IMR-90 (cell line): ENCODE measurements around the gene LRTM1. TPM values are rescaled to one million over a fixed set of nuclear protein-coding genes. Genes with fewer than 3 reads are reported as not detected.

Experiments
- ATAC-seq: fragments of 200-7000 bp; cut with Tn5 transposase; 2 replicates; pipeline ENCODE4 v1.9.1; 2020; ENCODE audit warnings: low read depth, mild to moderate bottlenecking, moderate library complexity
- BruUV-seq: library from RNA; stranded (reverse); fragments of 400-500 nt; replicated peaks from 2 replicates; lab custom pipeline; 2021; lab: Mats Ljungman, UMichigan
- CTCF ChIA-PET: fragments of 300-600 bp; formaldehyde crosslinking; extraction: SDS; loops from one replicate; lab custom pipeline; 2021; ENCODE audit warnings: antibody characterized with exemption; lab: Yijun Ruan, JAX
- POLR2A ChIA-PET: fragments of 300-600 bp; sonication (Branson Sonifier 250); formaldehyde crosslinking; loops from one replicate; lab custom pipeline; 2022; ENCODE audit warnings: antibody characterized with exemption; ENCODE audit not compliant: unreplicated experiment; lab: Charles Lee
- DNase-seq: peaks from one replicate; pipeline ENCODE4 v3.0.0; 2013
- H2AFZ ChIP-seq: replicated peaks from 2 replicates; pipeline ENCODE3; 2013; ENCODE audit warnings: low read length, mild to moderate bottlenecking; ENCODE audit not compliant: poor library complexity
- H2AK5ac ChIP-seq: 2 replicates; pipeline ENCODE4 v1.6.1; 2013; ENCODE audit warnings: low read depth, low read length, inconsistent platforms
- H2AK9ac ChIP-seq: replicated peaks from 2 replicates; pipeline ENCODE3; 2013; ENCODE audit warnings: mild to moderate bottlenecking, low read depth, low read length, moderate library complexity; ENCODE audit not compliant: poor library complexity
- H2BK120ac ChIP-seq: 2 replicates; pipeline ENCODE4 v1.6.1; 2013; ENCODE audit warnings: low read depth, low read length, inconsistent platforms
- H2BK15ac ChIP-seq: 3 replicates; pipeline ENCODE4 v1.6.1; 2013; ENCODE audit warnings: low read depth, low read length, inconsistent platforms
- H2BK20ac ChIP-seq: 2 replicates; pipeline ENCODE4 v1.6.1; 2013; ENCODE audit warnings: low read depth, mild to moderate bottlenecking, inconsistent platforms, low read length, moderate library complexity
- H2BK5ac ChIP-seq: 2 replicates; pipeline ENCODE4 v1.6.1; 2013; ENCODE audit warnings: mild to moderate bottlenecking, low read depth, low read length, inconsistent platforms; ENCODE audit not compliant: poor library complexity, severe bottlenecking
- H3K14ac ChIP-seq: replicated peaks from 2 replicates; pipeline ENCODE4 v1.6.1; 2013; ENCODE audit warnings: low read depth, low read length, inconsistent platforms
- H3K18ac ChIP-seq: 2 replicates; pipeline ENCODE4 v1.6.1; 2013; ENCODE audit warnings: low read depth, low read length, control low read depth
- H3K23ac ChIP-seq: 2 replicates; pipeline ENCODE4 v1.6.1; 2013; ENCODE audit warnings: low read depth, low read length, inconsistent platforms
- H3K27ac ChIP-seq: 2 replicates; pipeline ENCODE4 v1.5.1; 2013; ENCODE audit warnings: mild to moderate bottlenecking, control low read depth, low read length; ENCODE audit not compliant: insufficient read depth
- H3K27me3 ChIP-seq: 2 replicates; pipeline ENCODE4 v1.6.1; 2013; ENCODE audit warnings: low read length; ENCODE audit not compliant: control insufficient read depth, insufficient read depth
- H3K36me3 ChIP-seq: 2 replicates; pipeline ENCODE4 v1.6.1; 2013; ENCODE audit warnings: low read length, mixed read lengths; ENCODE audit not compliant: control insufficient read depth, insufficient read depth
- H3K4ac ChIP-seq: 2 replicates; pipeline ENCODE4 v1.6.1; 2013; ENCODE audit warnings: low read depth, low read length, inconsistent platforms
- H3K4me1 ChIP-seq: 2 replicates; pipeline ENCODE4 v1.6.1; 2013; ENCODE audit warnings: low read length, mixed read lengths; ENCODE audit not compliant: control insufficient read depth, insufficient read depth
- H3K4me2 ChIP-seq: 2 replicates; pipeline ENCODE4 v1.6.1; 2013; ENCODE audit warnings: low read depth, mild to moderate bottlenecking, control low read depth, low read length, moderate library complexity
- H3K4me3 ChIP-seq: 2 replicates; pipeline ENCODE4 v1.5.1; 2013; ENCODE audit warnings: low read depth, mild to moderate bottlenecking, control low read depth, low read length, moderate library complexity; ENCODE audit not compliant: insufficient read depth
- H3K56ac ChIP-seq: 2 replicates; pipeline ENCODE4 v1.6.1; 2013; ENCODE audit warnings: low read length, inconsistent platforms; ENCODE audit not compliant: insufficient read depth; ENCODE audit errors: extremely low read depth
- H3K79me1 ChIP-seq, 2 experiments: 2 replicates each; pipeline ENCODE4 v1.6.1; 2013; ENCODE audit warnings: low read length in 2 of 2, inconsistent platforms in 1 of 2, low read depth in 1 of 2
- H3K9ac ChIP-seq: 2 replicates; pipeline ENCODE4 v1.6.1; 2013; ENCODE audit warnings: low read depth, low read length, control low read depth
- H3K9me1 ChIP-seq: 2 replicates; pipeline ENCODE4 v1.6.1; 2013; ENCODE audit warnings: low read length, inconsistent platforms; ENCODE audit not compliant: insufficient read depth
- H3K9me3 ChIP-seq: 2 replicates; pipeline ENCODE4 v1.6.1; 2013; ENCODE audit warnings: low read length; ENCODE audit not compliant: control insufficient read depth, insufficient read depth
- H4K20me1 ChIP-seq: 2 replicates; pipeline ENCODE4 v1.6.1; 2013; ENCODE audit warnings: low read length, inconsistent platforms; ENCODE audit not compliant: insufficient read depth
- H4K5ac ChIP-seq: 2 replicates; pipeline ENCODE4 v1.6.1; 2013; ENCODE audit warnings: mild to moderate bottlenecking, low read depth, low read length, control low read depth
- H4K8ac ChIP-seq, 2 experiments: 2 replicates each; pipeline ENCODE4 v1.6.1; 2013; ENCODE audit warnings: low read depth in 2 of 2, low read length in 2 of 2, control low read depth in 1 of 2, inconsistent platforms in 1 of 2
- H4K91ac ChIP-seq: 2 replicates; pipeline ENCODE4 v1.6.1; 2013; ENCODE audit warnings: low read depth, low read length, inconsistent platforms; ENCODE audit not compliant: insufficient read depth
- CEBPB ChIP-seq: IDR thresholded peaks from 2 replicates; pipeline ENCODE4 v1.6.1; 2012; ENCODE audit warnings: low read depth, low read length, improper control_type of control experiment
- FOS ChIP-seq: fragments of 150-350 bp; IDR thresholded peaks from 2 replicates; pipeline ENCODE4 v1.6.1; 2016; ENCODE audit warnings: low read depth, low read length
- MAFK ChIP-seq: IDR thresholded peaks from 2 replicates; pipeline ENCODE4 v1.6.1; 2012; ENCODE audit warnings: low read depth, low read length, improper control_type of control experiment
- MXI1 ChIP-seq: IDR thresholded peaks from 2 replicates; pipeline ENCODE4 v1.6.1; 2012; ENCODE audit warnings: low read depth, mild to moderate bottlenecking, low read length, moderate library complexity, borderline replicate concordance
- SMC3 ChIP-seq: fragments of 150-350 bp; IDR thresholded peaks from 2 replicates; pipeline ENCODE4 v1.6.1; 2016; ENCODE audit warnings: low read depth, mild to moderate bottlenecking, antibody characterized with exemption, low read length, moderate library complexity
- WGBS, 2 experiments: methylation state at CpG; one replicate each; pipeline versions ENCODE4 v1.1.5 to v1.1.7; 2013; ENCODE audit warnings: missing lambda C conversion rate in 2 of 2; ENCODE audit not compliant: insufficient read length in 1 of 2; ENCODE audit errors: extremely low coverage in 2 of 2; 5-methylcytosine and 5-hydroxymethylcytosine counted together
- dilution Hi-C: fragments of 300-500 bp; cut with HindIII; formaldehyde crosslinking; loops from one replicate; pipeline ENCODE4 v1.14.3; 2018; ENCODE audit warnings: low sequenced_read_pairs; ENCODE audit not compliant: unreplicated experiment
- in situ Hi-C: fragments of 300-500 bp; cut with MboI; formaldehyde crosslinking; loops from 3 replicates; pipeline ENCODE4 v1.14.3; 2019; ENCODE audit warnings: low sequenced_read_pairs, inconsistent platforms, mixed read lengths
- intact Hi-C: fragments of 100-400 bp; cut with micrococcal nuclease; formaldehyde crosslinking; loops from 2 replicates; pipeline ENCODE4 v1.10.0; 2022
- polyA plus RNA-seq, 3 experiments: library from polyadenylated mRNA; depleted of rRNA; stranded (reverse); fragments of >200 nt; gene quantifications; 2 replicates each; pipeline ENCODE4 v1.2.3, GENCODE V29; 2012; ENCODE audit warnings: low replicate concordance in 1 of 3
- total RNA-seq: library from RNA; depleted of rRNA; stranded (reverse); fragments of >200 nt; gene quantifications from 2 replicates; pipeline ENCODE4 v1.2.3, GENCODE V29; 2012

Gene LRTM1
- total and polyA plus RNA-seq, 2 of the 4 experiments (the other 2 are of a cell fraction) = not detected

DNA sequence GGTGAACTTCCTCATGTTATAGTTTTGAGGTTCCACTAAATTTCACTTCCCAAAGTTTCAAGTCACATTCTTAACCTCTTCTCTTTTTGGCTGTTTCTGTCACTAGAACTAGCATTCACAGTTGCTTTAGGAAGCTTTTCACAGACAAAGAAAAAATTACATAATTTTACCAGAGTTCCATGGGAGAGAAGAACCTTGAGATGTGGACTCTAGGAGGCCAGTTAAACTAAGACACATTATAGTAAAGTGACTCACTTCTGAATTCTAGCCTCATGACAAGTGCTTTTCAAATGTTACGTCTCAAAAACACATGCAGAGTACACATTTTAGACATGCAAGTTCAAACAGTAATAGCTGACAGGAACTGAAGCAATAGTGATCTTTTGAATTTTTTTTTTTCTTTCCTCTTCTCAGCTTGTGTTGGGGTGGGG is 39.9 kb upstream of the LRTM1 start:
- intact Hi-C loops (loop anchor here (5.0 kb wide), 1 partner anchor 200 kb away; no protein-coding TSS in a partner anchor), dilution Hi-C loops (no loop called here), in situ Hi-C loops (no loop called here)
- Histone ChIP-seq H2AK9ac (no peak overlapping the region), H3K36me3 (no peaks in the 10 kb centered on the region), H2AK5ac (0 out of 2 replicates have a peak overlapping the region, but pooled peaks have one; percentile 32), H3K9me3 (no peaks in the 10 kb centered on the region), H3K4me1 (peaks cover 33% of the 10 kb centered on the region), H2BK5ac (peak overlapping the region; percentile 90), H3K27me3 (no peaks in the 10 kb centered on the region), H4K5ac (peak overlapping the region; percentile 66; the same call in 1 of the 2 replicates), H2BK15ac (peak overlapping the region; percentile 57; the same call in 1 of the 3 replicates), H3K27ac (0 out of 2 replicates have a peak overlapping the region, but pooled peaks have one; percentile 20), H2AFZ (no peak overlapping the region), H2BK120ac (peak overlapping the region; percentile 83), H3K4me2 (0 out of 2 replicates have a peak overlapping the region, but pooled peaks have one; percentile 48), H3K79me1 (no peaks in the 10 kb centered on the region; a peak in 1 of 4 replicates), H3K56ac (peak overlapping the region; percentile 61; the same call in 1 of the 2 replicates), H3K4me3 (no peak overlapping the region), H3K14ac (peak overlapping the region; percentile 63; the same call in 1 of the 2 replicates), H3K9me1 (peaks cover 25% of the 10 kb centered on the region), H3K18ac (peak overlapping the region; percentile 83), H4K8ac (peak overlapping the region; percentile 46 to 56; a peak in 2 of 4 replicates), H3K9ac (no peak overlapping the region), H3K4ac (peak overlapping the region; percentile 46), H4K20me1 (no peaks in the 10 kb centered on the region), H3K23ac (no peak overlapping the region; the same call in 1 of the 2 replicates), H4K91ac (peak overlapping the region; percentile 77), H2BK20ac (peak overlapping the region; percentile 76)
- ATAC-seq (peak; percentile 22; the same call in 1 of the 2 replicates), DNase-seq (peak; percentile 90)
- TF ChIP-seq MAFK (no peak), CEBPB (peak; percentile 82), FOS (peak; percentile 35; the same call in 1 of the 2 replicates), MXI1 (no peak), SMC3 (no peak)
- POLR2A ChIA-PET = no interaction called here
- BruUV-seq = no TSS peak
- CTCF ChIA-PET = interaction anchor here (0.6 kb wide), 2 partner anchors 92 to 97 kb away, joined by 3 read pairs; no protein-coding TSS in a partner anchor
- WGBS, 2 experiments = no CpG with 5 or more reads among the region's 1 CpG
